NCI-H1092 treated with DMSO at 0.1 percent for 48 hours (cell line): Measurements from ENCODE around the gene RIMBP2.

Experiments used
- DNase-seq: peaks from one replicate; lab custom pipeline; 2025; lab: John Stamatoyannopoulos, UW

Gene RIMBP2

GRCh38 chr12:130737731-130738130 lies 21.6 kb upstream of the RIMBP2 start:
- no peak for DNase-seq

GRCh38 chr12:130729344-130729743 lies 13.2 kb upstream of the RIMBP2 start:
- DNase-seq = no peak

GRCh38 chr12:130728158-130729058 lies 12.3 kb upstream of the RIMBP2 start:
- DNase-seq = no peak

- no peak for DNase-seq
Measured at GRCh38 chr12:130719263-130719859, 3.3 kb upstream of the RIMBP2 start.

GRCh38 chr12:130717752-130718151 lies 1.7 kb upstream of the RIMBP2 start:
- no peak for DNase-seq

- no peak for DNase-seq
Measured at GRCh38 chr12:130716969-130717366, 869 bp upstream of the RIMBP2 start.

- DNase-seq = peak; percentile 19
Measured at GRCh38 chr12:130715150-130715997, 725 bp downstream of the RIMBP2 start.

GRCh38 chr12:130714591-130715149 lies 1.4 kb downstream of the RIMBP2 start:
- DNase-seq = peak; percentile 15

GRCh38 chr12:130714091-130714590 lies 2.0 kb downstream of the RIMBP2 start:
- peak; percentile 22 for DNase-seq

- DNase-seq = peak; percentile 22
Measured at GRCh38 chr12:130713581-130713991, 2.5 kb downstream of the RIMBP2 start.

GRCh38 chr12:130712346-130713065 lies 3.6 kb downstream of the RIMBP2 start:
- DNase-seq = no peak

- no peak for DNase-seq
Measured at GRCh38 chr12:130711756-130712155, 4.3 kb downstream of the RIMBP2 start.

GRCh38 chr12:130710733-130711080 lies 5.4 kb downstream of the RIMBP2 start:
- no peak for DNase-seq

GRCh38 chr12:130709971-130710732 lies 5.9 kb downstream of the RIMBP2 start:
- DNase-seq = no peak

GRCh38 chr12:130709151-130709970 lies 6.7 kb downstream of the RIMBP2 start:
- DNase-seq = no peak

GRCh38 chr12:130708648-130709047 lies 7.5 kb downstream of the RIMBP2 start:
- no peak for DNase-seq

- no peak for DNase-seq
Measured at GRCh38 chr12:130707571-130707891, 8.6 kb downstream of the RIMBP2 start.

GRCh38 chr12:130706885-130707570 lies 9.1 kb downstream of the RIMBP2 start:
- DNase-seq = no peak

GRCh38 chr12:130706311-130706710 lies 9.8 kb downstream of the RIMBP2 start:
- DNase-seq = no peak
